Chondrocyte (in vitro differentiated cells): ENCODE results near the gene ETHE1. TPM values are rescaled to one million over a fixed set of nuclear protein-coding genes. Genes with fewer than 3 reads are reported as not detected.
"Not testable (repeated sequence)": the region's sequence is repeated elsewhere in the genome, so short reads cannot be mapped to it uniquely, and the experiment has no call there.

Source experiments
- DNase-seq: peaks from one replicate; pipeline ENCODE4 v3.0.0; 2021; ENCODE audit warnings: mixed read lengths, low spot score
- H3K27ac Mint-ChIP-seq: one replicate; pipeline ENCODE4 v1.8.0; 2021; ENCODE audit warnings: mild to moderate bottlenecking, moderate library complexity, mixed read lengths; ENCODE audit not compliant: unreplicated experiment
- H3K27me3 Mint-ChIP-seq: 2 replicates; pipeline ENCODE4 v1.8.0; 2021; ENCODE audit warnings: low read depth, mixed read lengths
- H3K36me3 Mint-ChIP-seq: 2 replicates; pipeline ENCODE4 v1.8.0; 2021; ENCODE audit warnings: low read depth, mixed read lengths
- H3K4me1 Mint-ChIP-seq: 2 replicates; pipeline ENCODE4 v1.8.0; 2021; ENCODE audit warnings: low read depth, mild to moderate bottlenecking, mixed read lengths
- H3K4me3 Mint-ChIP-seq: one replicate; pipeline ENCODE4 v1.8.0; 2021; ENCODE audit warnings: mild to moderate bottlenecking, moderate library complexity, mixed read lengths; ENCODE audit not compliant: unreplicated experiment
- H3K9me3 Mint-ChIP-seq: 2 replicates; pipeline ENCODE4 v1.8.0; 2021; ENCODE audit warnings: low read depth, mixed read lengths
- CTCF ChIP-seq: fragments of 200-600 bp; sonication (generic); IDR thresholded peaks from 2 replicates; pipeline ENCODE4 v1.5.0; 2021; ENCODE audit warnings: antibody characterized with exemption, mild to moderate bottlenecking, moderate library complexity
- total RNA-seq: library from RNA; stranded (reverse); gene quantifications from 3 replicates; pipeline ENCODE4 v1.2.1, GENCODE V29; 2021

Gene ETHE1
- total RNA-seq, 1 donor from 2014 or later: 31.5 TPM

- H3K27ac Mint-ChIP-seq: no peak overlapping the region
- H3K4me3 Mint-ChIP-seq: no peak overlapping the region
- H3K4me1 Mint-ChIP-seq: peaks cover 9% of the 10 kb centered on the region
- H3K36me3 Mint-ChIP-seq: peaks cover 6% of the 10 kb centered on the region
- no peak for TF ChIP-seq CTCF
- H3K27me3 Mint-ChIP-seq: no peaks in the 10 kb centered on the region
- H3K9me3 Mint-ChIP-seq: no peaks in the 10 kb centered on the region
- DNase-seq: no peak
Observed at GRCh38 chr19:43518051-43518450, 8.9 kb downstream of the ETHE1 start.

- not testable (repeated sequence) for H3K4me1 Mint-ChIP-seq, H3K27me3 Mint-ChIP-seq, DNase-seq, H3K4me3 Mint-ChIP-seq, H3K9me3 Mint-ChIP-seq, H3K27ac Mint-ChIP-seq
- H3K36me3 Mint-ChIP-seq: peaks cover 18% of the 10 kb centered on the region
Observed at GRCh38 chr19:43512399-43512798, 14.6 kb downstream of the ETHE1 start.

- Mint-ChIP-seq H3K4me3 (no peak overlapping the region), H3K4me1 (no peaks in the 10 kb centered on the region), H3K27me3 (no peaks in the 10 kb centered on the region), H3K27ac (no peak overlapping the region), H3K9me3 (no peaks in the 10 kb centered on the region), H3K36me3 (peaks cover 16% of the 10 kb centered on the region)
- DNase-seq: no peak
- TF ChIP-seq CTCF: no peak
Observed at GRCh38 chr19:43511324-43511723, 15.7 kb downstream of the ETHE1 start.

GRCh38 chr19:43510713-43511112, 16.3 kb downstream of the ETHE1 start:
- Mint-ChIP-seq H3K36me3 (peaks cover 19% of the 10 kb centered on the region), H3K27me3 (no peaks in the 10 kb centered on the region), H3K4me3 (no peak overlapping the region), H3K4me1 (no peaks in the 10 kb centered on the region), H3K9me3 (no peaks in the 10 kb centered on the region), H3K27ac (no peak overlapping the region)
- DNase-seq: no peak
- TF ChIP-seq CTCF: no peak

- no peaks in the 10 kb centered on the region for H3K27me3 Mint-ChIP-seq
- TF ChIP-seq CTCF: no peak
- H3K4me1 Mint-ChIP-seq: peaks cover 12% of the 10 kb centered on the region
- no peak overlapping the region for H3K4me3 Mint-ChIP-seq
- H3K9me3 Mint-ChIP-seq: no peaks in the 10 kb centered on the region
- no peak overlapping the region for H3K27ac Mint-ChIP-seq
- peaks cover 19% of the 10 kb centered on the region for H3K36me3 Mint-ChIP-seq
- no peak for DNase-seq
Observed at GRCh38 chr19:43507880-43508279, 19.1 kb downstream of the ETHE1 start.

- no peak for TF ChIP-seq CTCF
- Mint-ChIP-seq H3K27me3 (no peaks in the 10 kb centered on the region), H3K4me3 (no peak overlapping the region), H3K36me3 (peaks cover 20% of the 10 kb centered on the region), H3K27ac (no peak overlapping the region), H3K4me1 (peaks cover 14% of the 10 kb centered on the region), H3K9me3 (no peaks in the 10 kb centered on the region)
- DNase-seq: no peak
Observed at GRCh38 chr19:43506629-43507028, 20.4 kb downstream of the ETHE1 start.
